ENCODE measurements around the gene ZNF423.

ZNF423 gene

GRCh38 chr16:49636608-49637007, 219.3 kb downstream of the ZNF423 start:
- DNase-seq = no peak

DNA sequence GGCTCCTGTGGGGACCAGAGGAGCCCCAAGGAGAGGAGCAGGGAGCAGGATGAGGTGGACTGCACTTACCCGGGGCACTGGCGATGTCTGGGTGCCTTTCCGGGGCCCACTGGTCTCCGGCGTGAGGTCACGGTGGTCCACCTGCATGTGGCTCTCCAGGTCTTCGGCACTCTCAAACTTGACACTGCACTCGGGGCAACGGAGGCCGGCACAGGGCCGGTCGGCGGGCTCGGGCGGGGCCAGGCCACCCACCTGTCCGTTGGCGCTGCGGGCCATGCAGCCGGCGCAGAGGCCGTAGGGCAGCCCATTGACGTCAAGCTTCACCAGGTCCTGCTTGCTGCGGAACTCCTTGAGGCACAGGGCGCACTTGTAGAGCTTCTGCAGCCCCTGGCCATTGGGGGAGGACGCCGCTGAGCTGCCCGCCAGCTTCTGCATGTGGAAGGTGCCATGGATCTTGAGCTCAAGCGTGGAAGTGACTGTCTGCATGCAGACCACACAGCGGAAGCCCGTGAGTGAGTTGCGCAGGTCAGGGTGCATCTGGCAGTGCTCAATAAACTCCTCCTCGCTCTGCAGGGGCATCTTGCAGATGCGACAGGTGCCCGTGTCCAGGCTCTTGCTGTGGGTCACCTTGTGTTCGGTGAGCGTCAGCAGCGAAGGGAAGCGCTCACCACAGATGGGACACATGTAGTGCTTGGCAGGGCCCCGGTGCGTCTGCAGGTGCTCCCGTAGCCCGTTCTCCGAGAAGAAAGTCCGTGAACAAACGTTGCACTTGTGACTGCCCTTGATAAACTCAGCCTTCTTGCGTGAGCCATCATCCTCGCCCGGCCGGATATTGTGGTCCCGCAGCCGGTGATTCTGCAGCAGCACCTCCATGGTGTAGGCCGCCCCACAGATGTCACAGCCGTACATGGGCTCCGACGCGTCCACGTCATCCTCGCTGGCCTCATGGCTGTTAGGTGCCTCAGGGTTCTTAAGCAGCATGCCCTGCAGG, 220.0 kb downstream of the ZNF423 start:
- DNase-seq = no peak

GRCh38 chr16:49635009-49635350, 220.9 kb downstream of the ZNF423 start:
- DNase-seq = no peak

- DNase-seq = no peak
Measured at GRCh38 chr16:49634235-49635008, 221.5 kb downstream of the ZNF423 start.

DNA sequence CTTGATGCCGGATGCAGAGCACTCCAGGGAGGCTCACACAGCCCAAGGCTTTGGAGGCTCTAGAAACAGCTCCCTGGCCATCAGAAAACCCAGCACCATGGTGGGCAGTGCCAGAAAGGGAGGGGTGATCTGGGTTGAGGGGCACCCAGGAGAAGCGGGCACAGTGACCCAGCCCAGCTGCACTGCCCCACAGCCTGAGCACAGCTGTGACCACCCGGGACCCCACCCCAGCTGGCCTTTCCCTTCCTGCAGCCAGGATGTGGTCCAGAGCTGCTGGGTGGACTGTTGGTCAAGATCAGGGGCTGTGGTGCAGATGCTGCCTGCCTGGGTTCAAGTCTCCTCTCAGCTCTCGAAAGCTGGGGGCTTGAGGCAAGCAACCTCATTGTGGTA, 223.1 kb downstream of the ZNF423 start:
- DNase-seq = no peak

- DNase-seq = no peak
Measured at GRCh38 chr16:49632086-49632794, 223.7 kb downstream of the ZNF423 start.

GRCh38 chr16:49631187-49632041, 224.5 kb downstream of the ZNF423 start:
- DNase-seq = no peak

DNA sequence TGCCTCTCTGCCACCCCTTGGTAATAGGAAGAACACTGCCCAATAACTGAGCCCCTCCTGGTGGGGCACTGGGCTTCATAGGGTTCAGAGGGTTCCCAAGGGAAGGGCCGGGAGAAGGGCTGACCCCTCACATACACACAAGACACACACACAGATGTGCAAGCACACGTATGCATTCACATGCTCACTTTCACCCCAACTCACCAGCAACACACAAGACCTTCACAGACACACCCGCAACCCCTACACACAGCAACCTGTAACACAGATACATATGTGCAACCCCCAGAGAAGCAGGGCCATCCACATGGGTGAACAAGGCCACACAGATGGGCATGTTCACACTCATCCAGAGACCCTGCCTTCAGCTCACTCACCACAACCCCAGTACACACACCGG, 225.1 kb downstream of the ZNF423 start:
- DNase-seq = no peak

- DNase-seq = no peak
Measured at GRCh38 chr16:49629851-49630250, 226.1 kb downstream of the ZNF423 start.

DNA sequence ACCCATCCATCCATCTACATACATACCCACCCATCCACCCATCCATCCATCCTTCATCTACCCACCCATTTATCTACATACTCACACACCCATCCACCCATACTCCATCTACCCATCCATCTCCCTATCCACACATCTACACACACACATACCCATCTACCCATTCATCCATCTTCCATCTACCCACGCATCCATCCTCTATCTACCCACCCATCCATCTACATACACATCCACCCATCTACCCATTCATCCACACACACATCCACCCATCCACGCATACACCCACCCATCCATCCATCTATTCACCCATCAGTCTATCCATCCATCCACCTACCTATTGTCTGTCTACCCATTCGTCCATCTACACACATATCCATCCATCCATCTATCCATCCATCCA, 227.8 kb downstream of the ZNF423 start:
- no peak for DNase-seq

DNA sequence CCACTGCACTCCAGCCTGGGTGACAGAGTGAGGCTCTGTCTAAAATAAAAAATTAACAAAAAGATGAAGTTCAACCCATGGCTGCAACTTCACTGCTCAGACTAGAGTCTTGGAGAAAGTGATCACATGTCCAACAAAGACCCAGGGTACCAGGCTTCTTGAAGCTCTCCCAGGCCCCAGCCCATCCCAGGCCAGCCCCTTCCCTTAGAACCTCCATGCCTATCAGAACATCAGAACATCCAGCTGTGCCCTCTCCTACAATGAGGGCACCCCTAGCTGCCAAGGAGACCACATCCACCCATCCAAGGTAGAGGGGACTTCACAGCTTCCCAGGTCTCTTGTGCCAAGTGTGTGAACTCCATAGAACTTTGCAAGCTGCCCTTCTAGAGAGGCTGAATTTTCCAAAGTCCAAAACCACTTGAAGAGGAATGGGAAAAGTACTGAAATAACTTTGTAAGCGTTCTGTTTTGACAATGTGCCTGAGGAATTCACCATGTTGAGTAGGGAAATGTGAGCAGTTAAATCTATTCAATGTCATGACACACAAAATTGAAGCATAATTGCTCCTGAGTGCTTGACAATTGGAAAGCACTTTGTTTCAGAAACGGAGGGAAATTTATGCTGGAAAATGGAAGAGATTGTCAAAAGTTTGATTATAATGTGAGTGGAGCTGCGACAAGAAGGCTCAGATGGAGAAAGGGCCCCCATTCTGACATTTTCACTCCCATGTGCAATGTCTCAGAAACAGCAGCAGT, 230.4 kb downstream of the ZNF423 start:
- no peak for DNase-seq

GRCh38 chr16:49623501-49624266, 232.2 kb downstream of the ZNF423 start:
- DNase-seq = no peak

DNA sequence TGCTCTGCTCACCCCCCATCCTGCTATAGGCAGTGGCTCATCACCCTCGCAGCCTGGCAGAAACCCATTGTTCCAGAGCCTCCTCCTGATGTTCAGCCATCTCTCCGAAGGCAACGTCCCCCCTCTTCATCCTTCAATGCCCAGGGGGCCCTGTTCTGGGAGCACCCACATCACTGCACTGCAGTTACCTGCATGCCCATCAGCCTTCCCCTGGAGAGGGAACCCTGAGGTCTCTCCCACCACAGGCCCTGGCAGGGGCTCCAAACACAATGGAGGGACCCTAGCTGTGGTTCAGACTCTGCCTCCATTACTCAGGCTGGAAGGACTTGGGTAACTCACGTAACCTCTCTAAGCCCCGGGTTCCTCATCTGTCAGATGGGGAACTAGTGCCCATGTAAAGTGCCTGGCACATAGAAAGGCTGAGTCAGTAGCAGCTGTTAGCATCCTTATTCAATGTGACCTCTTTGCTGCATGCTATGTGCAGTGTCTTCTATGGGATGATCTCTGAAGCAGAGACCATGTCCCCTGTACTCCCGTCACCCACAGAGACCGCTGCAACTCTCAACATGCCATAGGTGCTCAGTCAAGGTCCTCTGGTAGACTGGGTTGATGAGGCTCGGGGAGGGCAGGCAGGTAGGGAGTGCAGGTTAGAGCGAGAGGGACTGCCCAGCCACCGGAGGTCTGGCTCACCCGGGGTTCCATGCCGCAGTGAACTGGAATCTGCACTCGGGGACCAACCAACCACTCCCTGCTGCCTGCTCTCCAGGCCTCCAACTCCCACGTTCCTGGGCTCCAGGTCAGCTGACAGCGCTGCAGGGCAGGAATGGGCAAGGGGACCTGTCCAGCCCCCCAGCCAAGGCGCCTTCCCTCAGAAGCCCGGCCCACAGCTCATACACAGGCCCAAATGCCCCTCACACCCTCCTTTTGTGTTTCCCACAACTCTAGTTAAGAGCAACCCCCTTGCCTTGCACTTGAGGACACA, 233.2 kb downstream of the ZNF423 start:
- DNase-seq = no peak

DNA sequence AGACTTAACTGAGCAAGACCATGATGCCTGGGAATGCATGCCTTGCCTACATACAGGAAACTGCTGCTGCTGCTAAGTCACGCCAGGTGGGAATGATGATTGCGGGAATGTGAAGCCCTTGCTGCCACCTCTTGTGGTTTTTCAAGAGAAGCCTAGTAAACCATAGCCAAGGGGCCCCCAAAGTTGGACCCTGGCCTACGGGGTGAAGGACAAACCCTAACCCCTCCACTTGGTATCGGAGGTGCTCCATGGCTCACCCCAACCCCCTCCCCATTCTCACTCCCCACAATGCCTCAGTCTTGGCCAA, 233.9 kb downstream of the ZNF423 start:
- DNase-seq = no peak

DNA sequence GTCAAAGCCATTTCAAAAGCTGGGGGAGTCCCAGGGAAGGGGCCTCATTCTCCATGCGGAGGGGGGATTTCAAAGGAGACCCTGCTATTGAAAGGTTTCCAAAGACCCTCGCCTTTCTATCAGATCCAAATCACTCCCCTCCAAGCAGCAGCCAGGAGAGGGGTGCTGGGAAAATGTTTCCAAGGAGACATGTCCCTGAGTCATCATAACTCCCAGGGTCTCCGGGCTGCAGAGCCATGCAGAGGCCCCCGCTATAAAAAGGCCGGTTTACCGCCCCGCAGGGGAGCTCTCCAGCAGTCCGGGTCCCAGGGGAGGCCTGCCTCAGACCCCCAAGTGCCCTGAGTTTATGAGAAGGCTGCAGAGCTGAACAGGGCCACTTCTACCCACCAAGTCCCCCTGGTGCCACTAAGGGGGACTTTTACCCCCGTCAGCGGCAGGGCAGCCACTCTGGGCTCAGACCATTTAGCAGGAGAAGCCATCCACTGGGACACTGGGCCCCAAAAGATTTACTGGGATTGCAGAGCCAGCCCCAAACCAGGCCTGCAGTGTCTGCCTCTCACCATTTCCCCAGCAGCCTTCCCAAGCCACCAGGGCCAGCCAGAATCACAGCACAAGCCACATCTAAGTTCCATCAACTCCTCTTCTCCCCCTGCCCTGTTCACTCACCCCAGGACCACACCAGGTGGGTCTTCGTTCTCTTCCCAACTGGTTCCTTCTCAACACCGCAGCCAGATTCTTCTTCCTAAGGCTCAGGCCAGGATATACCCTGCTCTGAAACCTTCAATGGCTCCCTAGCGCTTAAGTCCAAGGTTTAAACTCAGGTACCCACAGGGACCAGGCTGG, 234.4 kb downstream of the ZNF423 start:
- no peak for DNase-seq

DNA sequence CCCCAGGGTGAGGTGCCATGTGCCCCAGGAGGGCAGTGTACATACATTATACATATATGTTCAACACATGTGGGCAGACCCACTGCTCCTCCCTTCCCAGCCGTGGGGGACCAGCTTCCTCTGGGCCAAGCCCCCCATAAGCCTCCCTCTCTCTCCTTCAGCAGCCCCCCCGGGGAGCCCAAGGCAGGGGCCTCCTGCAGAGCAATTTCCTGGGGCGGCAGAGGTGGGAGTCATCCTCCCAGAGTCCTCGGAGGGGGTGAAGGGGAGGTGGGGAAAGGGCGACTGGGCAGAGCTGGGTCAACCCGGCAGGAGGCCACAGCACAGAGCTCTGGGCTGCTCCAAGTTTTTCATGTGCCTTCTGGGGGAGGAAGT, 235.1 kb downstream of the ZNF423 start:
- DNase-seq = no peak

- no peak for DNase-seq
Measured at GRCh38 chr16:49620158-49620868, 235.6 kb downstream of the ZNF423 start.

GRCh38 chr16:49619811-49620157, 236.1 kb downstream of the ZNF423 start:
- no peak for DNase-seq
